ENCODE measurements around the gene RNF227. TPM values are rescaled to one million over a fixed set of nuclear protein-coding genes. Genes with fewer than 3 reads are reported as not detected.

RNF227 gene
- total and polyA plus RNA-seq, 9 donors = 2.7 to 16.5 (median 5.2) TPM

DNA sequence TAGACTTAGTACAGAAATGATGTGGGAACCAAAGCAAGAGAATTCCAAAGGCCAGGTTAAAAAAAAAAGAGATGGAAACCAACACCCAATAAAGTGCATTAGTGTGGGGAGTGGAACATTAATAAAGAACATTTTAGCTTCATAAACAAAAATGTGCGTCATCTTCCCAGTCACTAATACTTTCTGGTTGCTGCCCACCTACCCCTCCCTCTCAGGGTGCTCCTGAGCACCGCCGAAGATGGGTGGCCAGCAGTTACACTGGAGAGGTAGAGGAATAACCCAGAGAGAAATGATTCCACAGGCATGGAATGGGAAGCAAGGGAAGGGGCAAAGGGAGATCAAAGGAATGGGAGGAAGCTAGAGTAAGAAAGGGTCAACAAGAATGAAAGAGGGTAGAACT is 33.5 kb downstream of the RNF227 start:
- Histone ChIP-seq H3K27ac (peak overlapping the region in 1 of 2 donors; percentile 26), H3K4me1 (ENCODE audit: insufficient read depth) (no peaks in the 10 kb centered on the region), H3K9me3 (no peaks in the 10 kb centered on the region), H3K4me3 (no peak overlapping the region), H3K36me3 (no peaks in the 10 kb centered on the region), H3K27me3 (no peaks in the 10 kb centered on the region)
- no peak for DNase-seq
- WGBS, 3 donors = 66 to 90% (median 78%) methylated on average over 3 of the region's 3 CpGs
- no peak for TF ChIP-seq EP300 (IDR thresholded peaks at IDR 0.05)
- intact Hi-C loops (cut with DNase I) = no loop called here

DNA sequence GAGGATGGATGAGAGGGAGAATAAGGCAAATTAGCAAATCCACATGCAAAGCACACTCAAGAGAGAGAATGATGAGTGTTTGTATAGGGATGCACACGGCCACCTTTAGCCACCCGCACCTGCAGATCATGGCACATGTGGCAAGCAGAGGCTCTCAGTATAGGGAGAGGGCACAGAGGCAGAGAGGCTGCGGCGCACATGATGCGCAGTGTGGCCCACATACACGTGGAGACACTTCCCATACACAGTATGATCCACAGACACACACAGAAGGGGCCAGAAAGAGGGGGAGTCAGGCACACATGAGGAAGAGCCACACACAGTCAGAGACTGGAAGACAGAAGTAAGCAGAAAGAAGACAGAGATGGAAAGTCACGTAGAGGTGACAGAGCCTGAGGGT is 34.0 kb downstream of the RNF227 start:
- Histone ChIP-seq H3K27me3 (no peaks in the 10 kb centered on the region), H3K36me3 (no peaks in the 10 kb centered on the region), H3K4me3 (no peak overlapping the region), H3K4me1 (ENCODE audit: insufficient read depth) (no peaks in the 10 kb centered on the region), H3K27ac (no peak overlapping the region), H3K9me3 (no peaks in the 10 kb centered on the region)
- DNase-seq = no peak
- 72 to 75% (median 74%) methylated on average over 7 of the region's 7 CpGs for WGBS, 3 donors
- intact Hi-C loops (cut with DNase I) = no loop called here
- TF ChIP-seq, protein P1, sequence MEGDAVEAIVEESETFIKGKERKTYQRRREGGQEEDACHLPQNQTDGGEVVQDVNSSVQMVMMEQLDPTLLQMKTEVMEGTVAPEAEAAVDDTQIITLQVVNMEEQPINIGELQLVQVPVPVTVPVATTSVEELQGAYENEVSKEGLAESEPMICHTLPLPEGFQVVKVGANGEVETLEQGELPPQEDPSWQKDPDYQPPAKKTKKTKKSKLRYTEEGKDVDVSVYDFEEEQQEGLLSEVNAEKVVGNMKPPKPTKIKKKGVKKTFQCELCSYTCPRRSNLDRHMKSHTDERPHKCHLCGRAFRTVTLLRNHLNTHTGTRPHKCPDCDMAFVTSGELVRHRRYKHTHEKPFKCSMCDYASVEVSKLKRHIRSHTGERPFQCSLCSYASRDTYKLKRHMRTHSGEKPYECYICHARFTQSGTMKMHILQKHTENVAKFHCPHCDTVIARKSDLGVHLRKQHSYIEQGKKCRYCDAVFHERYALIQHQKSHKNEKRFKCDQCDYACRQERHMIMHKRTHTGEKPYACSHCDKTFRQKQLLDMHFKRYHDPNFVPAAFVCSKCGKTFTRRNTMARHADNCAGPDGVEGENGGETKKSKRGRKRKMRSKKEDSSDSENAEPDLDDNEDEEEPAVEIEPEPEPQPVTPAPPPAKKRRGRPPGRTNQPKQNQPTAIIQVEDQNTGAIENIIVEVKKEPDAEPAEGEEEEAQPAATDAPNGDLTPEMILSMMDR (IDR thresholded peaks at IDR 0.05) = no peak
- TF ChIP-seq EP300 (IDR thresholded peaks at IDR 0.05) (no peak), POLR2A (IDR thresholded peaks at IDR 0.05) (no peak)

DNA sequence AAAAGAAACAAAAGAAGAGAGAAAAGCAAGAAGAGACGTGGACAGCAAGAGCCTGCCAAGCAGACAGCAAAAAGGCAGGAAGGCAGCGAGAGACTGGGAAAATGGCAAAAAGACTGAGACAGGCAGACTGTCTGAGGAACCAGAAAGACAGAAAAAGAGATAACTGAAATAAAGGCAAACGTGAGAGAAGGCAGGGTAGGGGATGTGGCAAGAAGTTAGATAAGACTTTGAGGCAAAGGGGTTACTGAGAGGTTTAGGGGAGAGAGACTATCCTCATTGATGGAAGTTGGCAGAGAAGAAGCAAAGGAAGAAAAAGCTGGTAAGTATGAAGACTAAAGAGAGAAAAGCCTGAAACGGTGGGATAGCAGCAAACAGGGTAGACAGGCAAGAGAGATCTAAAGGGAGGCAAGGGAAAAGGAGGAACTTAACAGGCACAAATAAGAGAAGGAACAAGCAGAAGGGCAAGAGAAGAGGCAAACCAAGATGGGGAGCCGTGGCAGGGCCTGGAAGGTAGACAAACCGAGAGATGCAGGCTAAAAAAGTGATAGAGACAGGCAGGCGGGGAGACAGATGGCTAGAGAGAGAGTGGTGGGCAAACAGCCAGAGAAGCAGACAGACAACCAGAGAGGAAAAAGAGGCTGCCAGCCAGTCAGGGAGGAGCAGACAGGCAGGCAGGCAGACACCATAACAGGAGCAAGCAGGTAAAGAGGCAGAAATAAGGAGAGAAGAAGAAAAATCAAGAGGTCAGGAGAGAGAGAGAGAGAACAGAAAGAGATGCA is 34.6 kb downstream of the RNF227 start:
- intact Hi-C loops (cut with DNase I) = no loop called here
- H3K4me3 ChIP-seq = no peak overlapping the region
- H3K27ac ChIP-seq = no peak overlapping the region
- H3K27me3 ChIP-seq = no peaks in the 10 kb centered on the region
- TF ChIP-seq EP300 (IDR thresholded peaks at IDR 0.05) (no peak), POLR2A (IDR thresholded peaks at IDR 0.05) (no peak)
- TF ChIP-seq, protein P1 (IDR thresholded peaks at IDR 0.05) = no peak
- no peaks in the 10 kb centered on the region for H3K36me3 ChIP-seq
- DNase-seq = no peak
- H3K9me3 ChIP-seq = no peaks in the 10 kb centered on the region
- 51 to 56% (median 56%) methylated on average over 7 of the region's 7 CpGs for WGBS, 3 donors
- no peaks in the 10 kb centered on the region for H3K4me1 ChIP-seq (ENCODE audit: insufficient read depth)

DNA sequence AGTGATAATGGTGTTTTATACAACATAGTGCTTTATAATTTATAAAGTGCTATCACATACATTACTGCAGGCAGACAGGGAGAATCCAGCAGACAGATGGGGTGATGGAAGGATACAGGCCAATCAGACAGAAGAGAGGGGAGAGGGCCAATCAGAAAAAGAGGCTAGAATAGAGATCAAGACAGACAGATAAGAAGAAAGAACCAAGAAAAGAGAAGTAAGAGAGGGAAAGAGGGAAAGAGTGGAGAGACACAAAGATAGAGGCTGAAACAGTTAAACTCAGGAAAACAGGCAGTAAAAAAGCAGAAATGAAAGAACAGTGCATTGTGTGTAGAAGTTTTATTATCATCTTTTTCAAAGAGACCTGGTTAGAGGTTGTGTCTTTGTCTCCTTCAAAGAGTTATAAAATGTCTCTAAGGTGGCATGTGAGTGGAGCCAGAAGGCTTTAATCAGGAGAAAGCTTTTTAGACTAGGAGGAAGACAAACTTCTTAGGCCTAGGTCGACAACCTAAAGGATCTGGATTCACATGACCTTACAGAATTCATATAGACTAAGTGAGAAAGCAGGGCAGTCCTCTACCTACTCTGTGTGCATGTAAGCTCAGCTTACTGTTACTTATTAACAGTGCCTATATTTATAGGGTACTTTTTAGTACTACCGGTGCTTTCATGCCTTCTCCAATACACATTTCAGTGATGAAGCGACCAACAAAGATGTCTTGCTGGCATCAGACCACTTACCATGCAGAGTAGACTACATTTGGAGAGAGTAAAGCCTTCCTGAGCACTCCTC is 35.8 kb downstream of the RNF227 start:
- no peaks in the 10 kb centered on the region for H3K9me3 ChIP-seq
- H3K27ac ChIP-seq = no peak overlapping the region
- no peaks in the 10 kb centered on the region for H3K36me3 ChIP-seq
- intact Hi-C loops (cut with DNase I) = no loop called here
- H3K27me3 ChIP-seq = no peaks in the 10 kb centered on the region
- TF ChIP-seq, protein P1 (IDR thresholded peaks at IDR 0.05) = no peak
- TF ChIP-seq POLR2A (IDR thresholded peaks at IDR 0.05) (no peak), EP300 (IDR thresholded peaks at IDR 0.05) (no peak)
- H3K4me1 ChIP-seq (ENCODE audit: insufficient read depth) = no peaks in the 10 kb centered on the region
- WGBS, 3 donors = 78 to 83% (median 82%) methylated on average over 3 of the region's 3 CpGs
- no peak overlapping the region for H3K4me3 ChIP-seq
- DNase-seq = no peak

DNA sequence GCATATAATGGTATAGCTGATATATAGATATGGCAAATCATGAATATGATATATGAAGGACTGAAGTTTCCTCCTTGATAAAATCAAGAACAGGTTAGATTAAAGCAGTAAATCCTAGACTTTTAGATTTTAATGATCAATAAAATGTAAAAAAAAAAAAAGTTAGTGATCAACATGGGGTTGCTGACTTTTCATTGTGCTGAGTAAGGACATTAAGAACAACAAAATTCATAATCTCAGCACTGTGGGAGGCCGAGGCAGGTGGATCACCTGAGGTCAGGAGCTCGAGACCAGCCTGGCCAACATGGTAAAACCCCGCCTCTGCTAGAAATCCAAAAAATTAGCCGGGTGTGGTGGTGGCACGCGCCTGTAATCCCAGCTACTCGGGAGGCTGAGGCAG is 37.9 kb downstream of the RNF227 start:
- no peaks in the 10 kb centered on the region for H3K36me3 ChIP-seq
- no peak overlapping the region for H3K4me3 ChIP-seq
- DNase-seq = no peak
- WGBS, 3 donors = 92 to 98% (median 94%) methylated on average over 7 of the region's 7 CpGs
- H3K4me1 ChIP-seq (ENCODE audit: insufficient read depth) = no peaks in the 10 kb centered on the region
- H3K27ac ChIP-seq = no peak overlapping the region
- intact Hi-C loops (cut with DNase I) = no loop called here
- no peak for TF ChIP-seq POLR2A (IDR thresholded peaks at IDR 0.05)
- no peak for TF ChIP-seq EP300 (IDR thresholded peaks at IDR 0.05)
- TF ChIP-seq, protein P1 (IDR thresholded peaks at IDR 0.05) = no peak
- no peaks in the 10 kb centered on the region for H3K27me3 ChIP-seq
- H3K9me3 ChIP-seq = no peaks in the 10 kb centered on the region
